DOHH2 (cell line): ENCODE measurements around the gene DOCK1.

Source experiments
- H3F3A ChIP-seq: fragments of 200-600 bp; sonication (generic), shearing (Covaris generic); 2 replicates; pipeline ENCODE4 v1.6.0; 2016; ENCODE audit warnings: antibody characterized with exemption, mild to moderate bottlenecking; ENCODE audit not compliant: control insufficient read depth, insufficient read depth
- H3K27ac ChIP-seq: fragments of 200-600 bp; sonication (generic); 2 replicates; pipeline ENCODE4 v1.5.1; 2014; ENCODE audit warnings: low read depth, mild to moderate bottlenecking, low read length, moderate library complexity
- H3K27me3 ChIP-seq: fragments of 200-600 bp; sonication (generic); 2 replicates; pipeline ENCODE4 v1.6.1; 2014; ENCODE audit warnings: mild to moderate bottlenecking, low read length, mixed read lengths; ENCODE audit not compliant: control insufficient read depth
- H3K36me3 ChIP-seq: fragments of 200-600 bp; sonication (generic); 2 replicates; pipeline ENCODE4 v1.6.1; 2014; ENCODE audit warnings: mild to moderate bottlenecking, low read length, moderate library complexity, mixed read lengths; ENCODE audit not compliant: control insufficient read depth
- H3K4me1 ChIP-seq: fragments of 200-600 bp; sonication (generic); 2 replicates; pipeline ENCODE4 v1.6.1; 2014; ENCODE audit warnings: mild to moderate bottlenecking, low read length, mixed read lengths; ENCODE audit not compliant: control insufficient read depth
- H3K4me2 ChIP-seq: fragments of 200-600 bp; sonication (generic); 2 replicates; pipeline ENCODE4 v1.6.0; 2014; ENCODE audit warnings: mild to moderate bottlenecking, low read length, moderate library complexity
- H3K4me3 ChIP-seq: fragments of 200-600 bp; sonication (generic); 2 replicates; pipeline ENCODE4 v1.5.1; 2014; ENCODE audit warnings: mild to moderate bottlenecking, low read length, mixed read lengths
- H3K79me2 ChIP-seq: fragments of 200-600 bp; sonication (generic); 2 replicates; pipeline ENCODE4 v1.6.1; 2014; ENCODE audit warnings: mild to moderate bottlenecking, low read length, mixed read lengths; ENCODE audit not compliant: control insufficient read depth
- H3K9me2 ChIP-seq: fragments of 200-600 bp; sonication (generic); replicated peaks from 2 replicates; pipeline ENCODE4 v1.6.1; 2014; ENCODE audit warnings: mild to moderate bottlenecking, low read length, mixed read lengths; ENCODE audit not compliant: control insufficient read depth
- H3K9me3 ChIP-seq: fragments of 200-600 bp; sonication (generic); 2 replicates; pipeline ENCODE4 v1.6.1; 2014; ENCODE audit warnings: antibody characterized with exemption, low read length, mixed read lengths; ENCODE audit not compliant: control insufficient read depth, insufficient read depth
- H4K20me1 ChIP-seq: fragments of 200-600 bp; sonication (generic); 2 replicates; pipeline ENCODE4 v1.6.0; 2014; ENCODE audit warnings: low read depth, mild to moderate bottlenecking, antibody characterized with exemption, low read length, moderate library complexity; ENCODE audit not compliant: control insufficient read depth, insufficient read depth
- EZH2phosphoT487 ChIP-seq: fragments of 200-600 bp; sonication (generic); IDR thresholded peaks from 2 replicates; pipeline ENCODE4 v1.6.1; 2017; ENCODE audit warnings: borderline replicate concordance, mild to moderate bottlenecking, antibody characterized with exemption, low read length, moderate library complexity, mixed read lengths
- TF ChIP-seq, protein P1 (sequence below): fragments of 200-600 bp; sonication (generic); IDR thresholded peaks from one replicate; pipeline ENCODE4 v1.5.1; 2014; ENCODE audit warnings: antibody characterized with exemption, mild to moderate bottlenecking, low read depth, low read length; ENCODE audit not compliant: poor library complexity, severe bottlenecking

The DOCK1 gene

GRCh38 chr10:127279334-127279774, 374.1 kb downstream of the DOCK1 start:
- Histone ChIP-seq H3K4me3 (no peak overlapping the region), H3F3A (no peaks in the 10 kb centered on the region), H3K9me2 (no peaks in the 10 kb centered on the region; the same call in 1 of the 2 replicates), H3K36me3 (no peaks in the 10 kb centered on the region), H3K79me2 (no peaks in the 10 kb centered on the region), H4K20me1 (no peaks in the 10 kb centered on the region), H3K4me2 (no peak overlapping the region), H3K27me3 (no peaks in the 10 kb centered on the region), H3K27ac (no peak overlapping the region), H3K9me3 (no peaks in the 10 kb centered on the region), H3K4me1 (no peaks in the 10 kb centered on the region)
- TF ChIP-seq, protein P1, sequence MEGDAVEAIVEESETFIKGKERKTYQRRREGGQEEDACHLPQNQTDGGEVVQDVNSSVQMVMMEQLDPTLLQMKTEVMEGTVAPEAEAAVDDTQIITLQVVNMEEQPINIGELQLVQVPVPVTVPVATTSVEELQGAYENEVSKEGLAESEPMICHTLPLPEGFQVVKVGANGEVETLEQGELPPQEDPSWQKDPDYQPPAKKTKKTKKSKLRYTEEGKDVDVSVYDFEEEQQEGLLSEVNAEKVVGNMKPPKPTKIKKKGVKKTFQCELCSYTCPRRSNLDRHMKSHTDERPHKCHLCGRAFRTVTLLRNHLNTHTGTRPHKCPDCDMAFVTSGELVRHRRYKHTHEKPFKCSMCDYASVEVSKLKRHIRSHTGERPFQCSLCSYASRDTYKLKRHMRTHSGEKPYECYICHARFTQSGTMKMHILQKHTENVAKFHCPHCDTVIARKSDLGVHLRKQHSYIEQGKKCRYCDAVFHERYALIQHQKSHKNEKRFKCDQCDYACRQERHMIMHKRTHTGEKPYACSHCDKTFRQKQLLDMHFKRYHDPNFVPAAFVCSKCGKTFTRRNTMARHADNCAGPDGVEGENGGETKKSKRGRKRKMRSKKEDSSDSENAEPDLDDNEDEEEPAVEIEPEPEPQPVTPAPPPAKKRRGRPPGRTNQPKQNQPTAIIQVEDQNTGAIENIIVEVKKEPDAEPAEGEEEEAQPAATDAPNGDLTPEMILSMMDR = no peak
- no peak for TF ChIP-seq EZH2phosphoT487

DNA sequence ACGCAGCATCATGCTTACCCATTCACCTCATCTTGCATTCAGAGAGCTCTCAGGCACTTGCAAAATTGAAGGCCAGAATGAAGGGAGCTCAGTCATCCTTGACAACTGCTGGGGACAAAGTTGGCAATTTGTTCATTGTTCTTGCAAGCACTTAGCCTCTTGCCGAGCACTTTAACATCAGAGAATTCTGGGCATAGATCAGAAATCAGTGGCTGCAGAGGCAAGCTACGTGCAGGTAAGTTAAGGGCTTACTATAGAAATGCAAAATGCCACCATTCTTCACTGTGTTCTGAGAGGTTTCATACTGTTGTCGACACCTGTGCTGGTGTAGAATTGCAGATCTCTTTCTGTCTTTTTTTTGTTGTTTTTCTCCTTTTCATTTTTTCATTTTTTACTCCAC, 375.2 kb downstream of the DOCK1 start:
- no peak for TF ChIP-seq EZH2phosphoT487
- TF ChIP-seq, protein P1 = no peak
- H3K9me2 ChIP-seq = no peaks in the 10 kb centered on the region; the same call in 1 of the 2 replicates

GRCh38 chr10:127283017-127283416, 377.8 kb downstream of the DOCK1 start:
- H3K4me3 ChIP-seq = no peak overlapping the region
- no peaks in the 10 kb centered on the region for H3K27me3 ChIP-seq
- H3K4me2 ChIP-seq = no peak overlapping the region
- H3K79me2 ChIP-seq = no peaks in the 10 kb centered on the region
- no peaks in the 10 kb centered on the region; the same call in 1 of the 2 replicates for H3K9me2 ChIP-seq
- no peaks in the 10 kb centered on the region for H3K4me1 ChIP-seq
- no peaks in the 10 kb centered on the region for H4K20me1 ChIP-seq
- no peak overlapping the region for H3K27ac ChIP-seq
- H3K9me3 ChIP-seq = no peaks in the 10 kb centered on the region
- TF ChIP-seq, protein P1 = no peak
- TF ChIP-seq EZH2phosphoT487 = no peak
- H3K36me3 ChIP-seq = no peaks in the 10 kb centered on the region
- H3F3A ChIP-seq = no peaks in the 10 kb centered on the region

More for the DNA sequence above, 375.2 kb downstream of the DOCK1 start:
- H3K27me3 ChIP-seq = no peaks in the 10 kb centered on the region
- H3K4me1 ChIP-seq = no peaks in the 10 kb centered on the region
- H3K27ac ChIP-seq = no peak overlapping the region
- no peaks in the 10 kb centered on the region for H4K20me1 ChIP-seq
- no peaks in the 10 kb centered on the region for H3K9me3 ChIP-seq
- no peaks in the 10 kb centered on the region for H3K79me2 ChIP-seq
- H3F3A ChIP-seq = no peaks in the 10 kb centered on the region
- no peak overlapping the region for H3K4me3 ChIP-seq
- H3K4me2 ChIP-seq = no peak overlapping the region
- no peaks in the 10 kb centered on the region for H3K36me3 ChIP-seq

- H3K4me2 ChIP-seq = no peak overlapping the region
- H3K27ac ChIP-seq = no peak overlapping the region
- H3K9me2 ChIP-seq = no peaks in the 10 kb centered on the region; the same call in 1 of the 2 replicates
- no peak overlapping the region for H3K4me3 ChIP-seq
- H3K4me1 ChIP-seq = no peaks in the 10 kb centered on the region
- H3F3A ChIP-seq = no peaks in the 10 kb centered on the region
- no peaks in the 10 kb centered on the region for H3K9me3 ChIP-seq
- H4K20me1 ChIP-seq = no peaks in the 10 kb centered on the region
- TF ChIP-seq EZH2phosphoT487 = no peak
- TF ChIP-seq, protein P1 = no peak
- no peaks in the 10 kb centered on the region for H3K79me2 ChIP-seq
- H3K36me3 ChIP-seq = no peaks in the 10 kb centered on the region
- H3K27me3 ChIP-seq = no peaks in the 10 kb centered on the region
These were observed 378.3 kb downstream of the DOCK1 start for GRCh38 chr10:127283576-127283975.
